GM12873 (cell line): Measurements from ENCODE around the gene GSC2.

Experiments
- CTCF ChIP-seq: IDR thresholded peaks from 2 replicates; pipeline ENCODE4 v1.5.1; 2012; ENCODE audit warnings: low read depth, mild to moderate bottlenecking, moderate library complexity, low read length, control low read depth; ENCODE audit not compliant: insufficient read depth; ENCODE audit errors: missing control alignments

The GSC2 gene

DNA sequence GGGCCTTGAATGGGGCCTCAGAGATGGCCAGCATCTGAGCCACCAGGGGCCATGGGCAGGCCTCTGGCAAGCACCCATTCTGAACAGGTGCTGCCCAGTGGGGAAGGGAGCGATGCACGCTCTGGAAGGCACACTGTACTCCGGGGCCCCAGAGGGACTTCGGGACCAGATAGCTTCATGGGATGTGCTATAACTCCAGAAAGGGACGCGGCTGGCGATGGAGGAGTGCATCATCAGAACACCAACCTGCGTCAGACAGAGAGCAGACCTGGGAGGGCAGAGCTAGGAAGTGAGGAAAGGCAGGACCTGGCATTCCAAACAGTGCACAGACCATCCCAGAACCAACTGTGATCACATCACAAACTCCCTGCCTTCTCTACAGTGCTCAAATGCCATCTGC lies 44.6 kb downstream of the GSC2 start:
- TF ChIP-seq CTCF, result no peak

DNA sequence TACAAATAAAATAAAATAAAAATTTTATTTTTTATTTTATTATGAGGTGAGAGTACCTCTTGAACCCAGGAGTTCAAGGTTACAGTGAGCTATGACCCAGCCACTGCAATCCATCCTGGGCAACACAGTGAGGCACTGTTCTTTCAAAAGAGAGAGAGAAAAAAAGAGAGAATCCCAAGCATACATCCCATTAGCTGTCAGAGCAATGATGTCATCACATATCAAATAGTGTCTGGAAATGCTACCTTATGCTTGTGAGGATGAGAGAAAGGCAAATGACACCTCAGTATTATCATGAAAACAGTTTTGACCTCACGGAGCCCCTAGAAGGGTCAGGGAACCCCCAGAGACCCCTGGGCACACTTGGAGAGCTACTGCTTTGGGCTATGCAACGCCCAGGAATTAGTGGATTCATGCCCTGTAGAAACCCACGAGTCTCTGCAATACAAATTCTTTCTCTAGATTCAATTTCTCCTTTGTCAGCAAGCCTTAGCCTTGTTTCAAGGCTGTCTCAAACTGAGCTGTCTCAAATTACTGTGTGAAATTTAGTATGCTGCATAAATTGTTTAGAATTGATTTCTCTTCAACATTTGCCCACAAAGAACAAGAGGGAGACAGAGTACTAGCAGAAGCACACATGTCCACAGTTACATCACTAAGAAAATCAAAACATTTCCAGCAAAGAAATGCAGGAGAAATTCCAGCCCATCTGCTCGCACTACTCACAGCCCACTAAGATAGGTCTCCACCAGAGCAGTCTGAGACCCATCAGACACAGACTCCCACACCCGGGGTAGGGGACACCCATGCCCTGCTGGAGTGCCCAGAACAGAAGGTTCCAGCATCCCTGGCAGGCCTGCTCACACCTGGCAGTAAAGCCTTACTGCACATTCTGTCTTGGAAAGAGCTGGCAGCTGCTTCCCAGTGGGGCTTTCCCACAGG lies 45.9 kb downstream of the GSC2 start:
- no peak for TF ChIP-seq CTCF

DNA sequence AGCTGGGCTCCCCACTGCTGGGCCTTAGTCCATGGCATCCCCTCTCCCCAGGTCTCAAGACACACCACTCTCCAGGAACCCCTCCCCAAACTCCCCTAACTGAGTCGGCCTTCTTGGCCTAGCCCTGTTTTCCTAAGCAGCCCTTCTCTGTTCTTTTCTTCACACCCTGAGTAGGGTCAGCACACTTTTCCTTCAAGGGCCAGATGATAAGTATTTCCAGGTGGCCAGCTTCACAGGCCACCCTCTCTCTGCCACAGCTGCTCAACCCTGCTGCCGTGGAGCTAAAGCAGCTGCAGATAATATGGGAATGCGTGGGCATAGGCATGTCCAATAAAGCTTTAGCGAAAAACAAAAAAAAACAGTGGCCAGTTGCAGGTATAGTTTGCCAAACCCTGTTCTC lies 51.9 kb downstream of the GSC2 start:
- no peak for TF ChIP-seq CTCF

DNA sequence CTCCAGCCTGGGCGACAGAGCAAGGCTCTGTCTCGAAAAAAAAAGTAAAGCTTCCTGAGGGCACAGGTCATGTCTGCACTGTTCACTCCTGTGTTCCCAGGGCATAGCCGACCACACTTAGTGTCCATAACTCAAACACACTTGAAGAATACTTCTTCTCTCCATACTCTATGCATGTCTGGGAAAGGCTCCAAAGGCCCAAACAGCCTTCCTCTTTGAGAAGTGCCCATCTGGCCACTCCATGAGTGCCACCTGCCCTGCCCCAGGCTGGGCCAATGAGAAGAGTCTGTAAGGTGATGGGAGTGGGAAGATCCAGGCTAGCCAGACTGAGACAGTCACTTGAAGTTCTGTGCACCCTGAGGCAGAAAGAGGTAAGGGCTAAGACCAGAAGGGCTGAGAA lies 52.6 kb downstream of the GSC2 start:
- TF ChIP-seq CTCF, result no peak
